T-cell (primary cell): ENCODE measurements around the gene STAP2. TPM values are rescaled to one million over a fixed set of nuclear protein-coding genes. Genes with fewer than 3 reads are reported as not detected.

ENCODE experiments used
- ATAC-seq, 4 experiments: fragments of 200-7000 bp in 3 of 4; fragments of 150-1000 bp in 1 of 4; cut with Tn5 transposase; replicated peaks in 1 of 4; 1 replicate in 3 of 4; 2 replicates in 1 of 4; pipeline ENCODE4 v1.10.0; 2021; ENCODE audit warnings: moderate library complexity in 3 of 4, mild to moderate bottlenecking in 2 of 4, moderate number of reproducible peaks in 1 of 4
- CTCF ChIA-PET, 2 donors: fragments of 300-600 bp; sonication (Branson Sonifier 250); formaldehyde crosslinking; loops; one replicate each; lab custom pipeline; 2022; ENCODE audit warnings: antibody characterized with exemption in 2 of 2; lab: Charles Lee
- POLR2A ChIA-PET, 2 donors: fragments of 300-600 bp; sonication (Branson Sonifier 250); formaldehyde crosslinking; loops; one replicate each; lab custom pipeline; 2022; ENCODE audit warnings: antibody characterized with exemption in 2 of 2; lab: Charles Lee
- DNase-seq, 35 experiments: peaks; one replicate each; pipeline versions ENCODE4 v3.0.0 to v3.0.0-alpha.2; 2013 to 2023
- H3K27ac ChIP-seq: one replicate; pipeline ENCODE4 v1.5.1; 2013; ENCODE audit warnings: low read length
- H3K27me3 ChIP-seq, 2 experiments: replicated peaks in 1 of 2; 1 replicate in 1 of 2; 2 replicates in 1 of 2; pipeline versions ENCODE4 v1.6.1 to v1.7.0; 2013; ENCODE audit warnings: low read length in 1 of 2, mixed read lengths in 1 of 2; ENCODE audit not compliant: control insufficient read depth in 2 of 2, insufficient read depth in 2 of 2; ENCODE audit errors: extremely low read depth in 1 of 2
- H3K36me3 ChIP-seq, 2 donors: 1 replicate in 1 of 2; 2 replicates in 1 of 2; pipeline versions ENCODE4 v1.6.1 to v1.7.0; 2013; ENCODE audit warnings: low read length in 1 of 2; ENCODE audit not compliant: control insufficient read depth in 2 of 2, insufficient read depth in 1 of 2; ENCODE audit errors: extremely low read depth in 1 of 2
- H3K4me1 ChIP-seq, 2 experiments: 1 replicate in 1 of 2; 2 replicates in 1 of 2; pipeline versions ENCODE4 v1.6.1 to v1.7.0; 2013; ENCODE audit warnings: low read length in 2 of 2, mixed read lengths in 1 of 2; ENCODE audit not compliant: insufficient read depth in 2 of 2, control insufficient read depth in 1 of 2; ENCODE audit errors: extremely low read depth in 1 of 2
- H3K4me3 ChIP-seq, 2 donors: 1 replicate in 1 of 2; 2 replicates in 1 of 2; pipeline versions ENCODE4 v1.5.1 to v1.7.0; 2013; ENCODE audit warnings: mild to moderate bottlenecking in 2 of 2, low read length in 1 of 2, moderate library complexity in 1 of 2; ENCODE audit not compliant: control insufficient read depth in 1 of 2; ENCODE audit errors: extremely low read depth in 1 of 2
- H3K9me3 ChIP-seq: 2 replicates; pipeline ENCODE4 v1.7.0; 2013
- H3K27ac Mint-ChIP-seq, 2 donors: one replicate each; pipeline ENCODE4 v1.8.0; 2020 to 2021; ENCODE audit warnings: mild to moderate bottlenecking in 2 of 2, mixed read lengths in 2 of 2
- H3K27me3 Mint-ChIP-seq, 2 donors: one replicate each; pipeline ENCODE4 v1.8.0; 2021 to 2022; ENCODE audit warnings: mixed read lengths in 2 of 2
- H3K36me3 Mint-ChIP-seq: one replicate; pipeline ENCODE4 v1.8.0; 2021; ENCODE audit warnings: mixed read lengths
- H3K4me1 Mint-ChIP-seq, 3 donors: one replicate each; pipeline ENCODE4 v1.8.0; 2020 to 2022; ENCODE audit warnings: mixed read lengths in 3 of 3, mild to moderate bottlenecking in 1 of 3
- H3K4me3 Mint-ChIP-seq, 3 donors: one replicate each; pipeline ENCODE4 v1.8.0; 2020 to 2022; ENCODE audit warnings: mild to moderate bottlenecking in 3 of 3, mixed read lengths in 3 of 3, moderate library complexity in 3 of 3
- H3K9me3 Mint-ChIP-seq, 3 donors: one replicate each; pipeline ENCODE4 v1.8.0; 2020 to 2022; ENCODE audit warnings: mixed read lengths in 3 of 3
- WGBS: methylation state at CpG from one replicate; pipeline ENCODE4 v1.1.5; 2013; ENCODE audit warnings: missing lambda C conversion rate; ENCODE audit not compliant: insufficient coverage; 5-methylcytosine and 5-hydroxymethylcytosine counted together
- total RNA-seq, 35 experiments: library from RNA in 6 of 35; stranded (reverse) in 6 of 35; fragments of 120-200 nt in 1 of 35; gene quantifications; one replicate each; pipeline versions ENCODE4 v1.2.1 to v1.2.4 and lab custom pipeline; 2013 to 2026

STAP2 gene
- total RNA-seq, 5 donors from 2014 or later (not counting 1 experiment from before 2014, with no cell fraction given) = 2.3 to 3.7 (median 2.9) TPM

GRCh38 chr19:4371247-4372164 lies 32.9 kb upstream of the STAP2 start:
- no peak for DNase-seq
- Mint-ChIP-seq H3K36me3 (peaks cover 4% of the 10 kb centered on the region), H3K9me3 (no peaks in the 10 kb centered on the region), H3K27me3 (no peaks in the 10 kb centered on the region), H3K27ac (peak overlapping the region; percentile 74 to 95), H3K4me3 (peak overlapping the region; percentile 17 to 88 (median 25)), H3K4me1 (peaks cover 48 to 69% (median 50%) of the 10 kb centered on the region in 3 donors)
- ChIA-PET POLR2A (interaction anchor here in 1 of 2 donors (0.5 kb wide), 1 partner anchor 93 kb away, joined by 6 read pairs; no protein-coding TSS in a partner anchor), CTCF (no interaction called here)
- Histone ChIP-seq H3K9me3 (no peaks in the 10 kb centered on the region), H3K27me3 (no peaks in the 10 kb centered on the region), H3K4me3 (no peak overlapping the region), H3K4me1 (peaks cover 16 to 91% of the 10 kb centered on the region in 2 experiments), H3K27ac (peak overlapping the region; percentile 74), H3K36me3 (peaks cover 3 to 7% of the 10 kb centered on the region in 2 donors)
- no peak for ATAC-seq
- 95% methylated on average over 26 of the region's 31 CpGs for WGBS

- Mint-ChIP-seq H3K4me1 (peaks cover 42 to 59% (median 43%) of the 10 kb centered on the region in 3 donors), H3K36me3 (peaks cover 5% of the 10 kb centered on the region)
- H3K4me1 ChIP-seq = peaks cover 16 to 81% of the 10 kb centered on the region in 2 experiments
Measured at GRCh38 chr19:4370418-4371041, 31.9 kb upstream of the STAP2 start.

GRCh38 chr19:4369888-4370260 lies 31.2 kb upstream of the STAP2 start:
- H3K27me3 ChIP-seq = no peaks in the 10 kb centered on the region
- ChIA-PET CTCF (interaction anchor here in 1 of 2 donors (0.7 to 1.4 kb wide), 3 partner anchors 27 to 32 kb away, joined by 5 to 8 read pairs (median 5); partner anchors contain the start of gene CHAF1A), POLR2A (interaction anchor here in 1 of 2 donors (0.6 kb wide), 1 partner anchor 382 kb away, joined by 8 read pairs; no protein-coding TSS in a partner anchor)
- Mint-ChIP-seq H3K27ac (peak overlapping the region; percentile 95 to 96), H3K4me3 (peak overlapping the region; percentile 83 to 88 (median 88)), H3K4me1 (peaks cover 40 to 55% (median 43%) of the 10 kb centered on the region in 3 donors), H3K36me3 (peaks cover 5% of the 10 kb centered on the region), H3K27me3 (no peaks in the 10 kb centered on the region), H3K9me3 (no peaks in the 10 kb centered on the region)
- WGBS = under 1% methylated on average over 21 of the region's 21 CpGs
- peaks cover 16 to 75% of the 10 kb centered on the region in 2 experiments for H3K4me1 ChIP-seq
- ATAC-seq (peak; percentile 77 to 81 (median 79)), DNase-seq (peak; percentile 44 to 78 (median 64))
- H3K9me3 ChIP-seq = no peaks in the 10 kb centered on the region
- peak overlapping the region; percentile 74 for H3K27ac ChIP-seq
- H3K4me3 ChIP-seq = peak overlapping the region; percentile 51 to 54
- peaks cover 3 to 21% of the 10 kb centered on the region in 2 donors for H3K36me3 ChIP-seq

More at GRCh38 chr19:4370418-4371041, 31.9 kb upstream of the STAP2 start:
- H3K27ac ChIP-seq = peak overlapping the region; percentile 74
- no peak for DNase-seq
- Mint-ChIP-seq H3K27ac (peak overlapping the region; percentile 95 to 96), H3K27me3 (no peaks in the 10 kb centered on the region), H3K4me3 (peak overlapping the region; percentile 17 to 88 (median 83)), H3K9me3 (no peaks in the 10 kb centered on the region)
- no peak for ATAC-seq
- H3K9me3 ChIP-seq = no peaks in the 10 kb centered on the region
- H3K27me3 ChIP-seq = no peaks in the 10 kb centered on the region
- peaks cover 3 to 15% of the 10 kb centered on the region in 2 donors for H3K36me3 ChIP-seq
- H3K4me3 ChIP-seq = peak overlapping the region; percentile 51 to 54
- ChIA-PET POLR2A (interaction anchor here in 1 of 2 donors (0.6 kb wide), 1 partner anchor 383 kb away, joined by 8 read pairs; no protein-coding TSS in a partner anchor), CTCF (interaction anchor here in 1 of 2 donors (0.7 to 1.4 kb wide), 3 partner anchors 28 to 31 kb away, joined by 5 to 8 read pairs (median 5); partner anchors contain the start of gene CHAF1A)
- 84% methylated on average over 13 of the region's 15 CpGs for WGBS

- Histone ChIP-seq H3K9me3 (no peaks in the 10 kb centered on the region), H3K27me3 (no peaks in the 10 kb centered on the region), H3K4me1 (peaks cover 16 to 69% of the 10 kb centered on the region in 2 experiments), H3K36me3 (peaks cover 3 to 22% of the 10 kb centered on the region in 2 donors), H3K4me3 (peak overlapping the region; percentile 51 to 54), H3K27ac (peak overlapping the region; percentile 74)
- H3K36me3 Mint-ChIP-seq = peaks cover 5% of the 10 kb centered on the region
- WGBS = 0% methylated on average over 14 of the region's 25 CpGs
- peak overlapping the region; percentile 95 to 96 for H3K27ac Mint-ChIP-seq
- no peaks in the 10 kb centered on the region for H3K9me3 Mint-ChIP-seq
- peaks cover 40 to 55% (median 43%) of the 10 kb centered on the region in 3 donors for H3K4me1 Mint-ChIP-seq
- no peaks in the 10 kb centered on the region for H3K27me3 Mint-ChIP-seq
- ChIA-PET CTCF (interaction anchor here (0.7 to 1.4 kb wide), 5 partner anchors 26 to 758 kb away, joined by 3 to 8 read pairs (median 3); partner anchors contain the start of genes CHAF1A (in 1 of the 2) and MPND (in 1 of the 2)), POLR2A (no interaction called here)
- ATAC-seq = peak; percentile 72 to 76 (median 75)
- peak overlapping the region; percentile 83 to 88 (median 88) for H3K4me3 Mint-ChIP-seq
- DNase-seq = peak; percentile 49 to 84 (median 64)
Measured at GRCh38 chr19:4369109-4369887, 30.7 kb upstream of the STAP2 start.

GRCh38 chr19:4368128-4368820 lies 29.6 kb upstream of the STAP2 start:
- Mint-ChIP-seq H3K27me3 (no peaks in the 10 kb centered on the region), H3K27ac (peak overlapping the region; percentile 95 to 96), H3K4me1 (peaks cover 36 to 50% (median 37%) of the 10 kb centered on the region in 3 donors), H3K36me3 (peaks cover 5% of the 10 kb centered on the region), H3K9me3 (no peaks in the 10 kb centered on the region), H3K4me3 (peak overlapping the region; percentile 83 to 88 (median 88))
- ChIA-PET CTCF (interaction anchor here (0.7 to 1.0 kb wide), 4 partner anchors 25 to 757 kb away, joined by 3 read pairs; partner anchors contain the start of genes CHAF1A (in 1 of the 2) and MPND (in 1 of the 2)), POLR2A (no interaction called here)
- Histone ChIP-seq H3K27me3 (no peaks in the 10 kb centered on the region), H3K9me3 (no peaks in the 10 kb centered on the region), H3K4me1 (peaks cover 16 to 59% of the 10 kb centered on the region in 2 experiments), H3K27ac (peak overlapping the region; percentile 74), H3K4me3 (no peak overlapping the region), H3K36me3 (peaks cover 7 to 32% of the 10 kb centered on the region in 2 donors)
- WGBS = 89% methylated on average over 15 of the region's 19 CpGs
- ATAC-seq = no peak
- DNase-seq = peak in 1 of 35 experiments; percentile 45
